Measurements from ENCODE around the gene NUDT15.
A peak's percentile ranks its signal among the peaks of the same experiment; 100 is the strongest.
"Not testable (repeated sequence)": the region's sequence is repeated elsewhere in the genome, so short reads cannot be mapped to it uniquely, and the experiment has no call there.

The NUDT15 gene

GRCh38 chr13:48043789-48044503 lies 6.4 kb downstream of the NUDT15 start:
- DNase-seq (ENCODE audit: low spot score) = peak; percentile 56

DNA sequence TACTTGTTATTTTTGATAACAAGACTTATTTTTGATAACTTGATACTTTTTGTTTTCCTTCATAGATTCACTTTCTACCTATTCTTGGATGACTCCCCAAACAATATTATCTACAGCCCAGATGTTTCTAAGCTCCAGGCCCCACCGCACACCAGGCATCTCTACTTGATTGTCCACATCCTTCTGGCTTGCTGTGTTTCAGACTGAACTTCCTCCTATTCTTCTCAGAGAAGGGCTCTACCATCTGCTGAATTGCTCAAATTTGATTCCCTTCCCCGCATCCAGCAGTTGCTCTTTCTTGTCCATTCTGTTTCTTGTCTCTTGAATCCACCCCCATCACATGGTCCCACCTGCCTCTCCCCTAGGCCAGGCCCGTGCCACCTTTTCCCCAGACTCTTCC lies 13.0 kb downstream of the NUDT15 start:
- no peak for DNase-seq (ENCODE audit: low spot score)

DNA sequence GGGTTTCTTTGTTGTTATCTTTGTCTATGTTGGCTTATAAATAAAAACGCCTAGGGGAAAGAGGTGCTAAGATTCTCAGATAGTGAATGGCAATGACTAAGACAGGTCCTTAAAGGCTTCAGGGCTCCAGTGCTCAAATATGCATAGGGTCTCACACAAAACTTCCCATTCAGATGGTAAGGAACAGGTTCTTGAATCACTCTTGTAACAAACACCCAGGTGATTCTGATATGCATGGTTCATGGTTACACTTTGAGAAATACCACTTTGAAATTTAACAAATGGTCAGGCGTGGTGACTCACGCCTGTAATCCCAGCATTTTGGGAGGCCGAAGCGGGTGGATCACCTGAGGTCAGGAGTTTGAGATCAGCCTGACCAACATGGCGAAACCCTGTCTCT lies 17.1 kb downstream of the NUDT15 start:
- no peak for DNase-seq (ENCODE audit: low spot score)

- no peak for DNase-seq (ENCODE audit: low spot score)
Observed at GRCh38 chr13:48055712-48056111, 18.2 kb downstream of the NUDT15 start.

GRCh38 chr13:48058536-48058935 lies 21.0 kb downstream of the NUDT15 start:
- not testable (repeated sequence) for DNase-seq (ENCODE audit: low spot score)

DNA sequence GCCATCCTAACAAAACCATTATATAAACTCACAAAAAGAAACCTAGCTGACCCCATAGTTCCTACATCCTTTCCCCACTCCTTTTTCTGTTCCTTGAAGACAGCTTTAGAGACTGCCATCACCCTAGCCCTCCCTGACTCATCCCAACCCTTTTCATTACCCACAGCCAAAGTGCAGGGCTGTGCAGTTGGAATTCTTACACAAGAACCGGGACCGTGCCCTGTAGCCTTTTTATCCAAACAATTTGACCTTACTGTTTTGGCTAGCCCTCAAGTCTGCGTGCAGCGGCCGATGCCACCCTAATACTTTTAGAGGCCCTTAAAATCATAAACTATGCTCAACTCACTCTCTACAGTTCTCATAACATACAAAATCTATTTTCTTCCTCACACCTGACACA lies 22.4 kb downstream of the NUDT15 start:
- DNase-seq (ENCODE audit: low spot score) = not testable (repeated sequence)

DNA sequence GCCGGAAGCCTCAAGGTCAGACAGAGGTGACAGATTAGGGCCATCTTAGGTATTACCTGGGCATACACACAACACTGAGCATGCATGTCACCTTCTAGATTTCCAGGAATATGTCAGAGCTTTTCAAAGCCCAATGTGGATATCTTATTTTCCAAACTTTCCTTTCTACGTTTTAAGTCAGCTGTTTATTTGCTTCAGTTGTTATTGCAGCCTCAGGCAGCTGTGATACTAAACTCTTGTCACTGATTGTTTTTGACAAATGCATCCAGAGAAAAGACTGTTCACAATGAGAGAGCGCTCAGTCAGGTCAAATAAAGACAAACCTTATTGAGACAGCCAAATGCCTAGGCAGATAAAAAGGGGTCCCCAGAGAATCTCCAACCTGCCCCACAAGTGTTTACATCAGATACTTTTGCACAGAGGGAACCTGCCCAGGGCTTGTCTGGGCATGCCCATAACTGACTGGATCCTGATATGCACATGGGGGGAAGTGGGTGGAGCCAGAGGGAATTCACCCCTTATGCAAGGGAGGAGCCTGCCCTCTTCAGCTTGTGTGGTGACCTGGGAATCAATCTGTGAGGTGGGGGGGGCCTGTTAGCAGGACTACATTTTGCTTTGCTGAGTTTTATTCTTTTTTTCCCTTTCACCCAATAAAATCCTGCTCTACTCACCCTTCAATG lies 28.9 kb downstream of the NUDT15 start:
- peak; percentile 16 for DNase-seq (ENCODE audit: low spot score)

DNA sequence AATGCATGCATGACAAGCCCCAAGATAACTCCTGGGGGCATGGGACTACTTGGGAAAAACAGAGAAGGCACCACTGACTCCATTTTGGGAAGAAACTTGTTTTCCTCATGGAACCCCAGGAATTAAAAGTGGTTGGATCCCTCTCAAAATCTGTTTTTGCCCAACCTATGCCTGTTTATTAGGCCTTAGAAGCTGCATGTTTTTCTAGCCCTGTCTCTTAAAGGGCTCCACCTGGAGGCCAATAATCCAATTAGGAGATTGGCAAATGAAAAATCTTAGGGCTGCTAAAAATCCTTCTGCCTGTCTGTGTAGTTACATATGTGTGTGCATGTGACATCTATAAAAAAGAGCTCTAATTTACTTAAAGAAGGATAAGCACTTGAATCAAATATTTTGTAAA lies 30.5 kb downstream of the NUDT15 start:
- DNase-seq (ENCODE audit: low spot score) = no peak

DNA sequence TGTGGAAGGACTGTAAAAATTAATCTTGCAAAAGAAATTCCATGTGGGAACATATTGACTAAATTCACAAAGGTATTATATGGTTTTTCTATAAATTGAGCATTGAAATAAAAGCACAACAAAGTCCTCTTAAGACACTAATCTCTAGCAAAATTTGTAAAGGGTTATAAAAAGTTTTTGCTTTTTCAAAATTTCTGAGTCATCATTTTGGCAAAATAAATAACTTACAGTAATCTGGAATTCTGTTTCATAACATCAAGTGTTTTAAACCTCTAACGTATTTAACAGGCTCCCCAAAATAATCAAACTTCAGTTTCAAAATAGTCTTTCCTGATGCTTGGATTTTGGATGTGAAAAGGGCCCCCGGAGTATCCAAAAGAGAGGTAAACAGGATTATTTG lies 31.4 kb downstream of the NUDT15 start:
- no peak for DNase-seq (ENCODE audit: low spot score)

- DNase-seq (ENCODE audit: low spot score) = no peak
Observed at GRCh38 chr13:48069573-48069972, 32.0 kb downstream of the NUDT15 start.

DNA sequence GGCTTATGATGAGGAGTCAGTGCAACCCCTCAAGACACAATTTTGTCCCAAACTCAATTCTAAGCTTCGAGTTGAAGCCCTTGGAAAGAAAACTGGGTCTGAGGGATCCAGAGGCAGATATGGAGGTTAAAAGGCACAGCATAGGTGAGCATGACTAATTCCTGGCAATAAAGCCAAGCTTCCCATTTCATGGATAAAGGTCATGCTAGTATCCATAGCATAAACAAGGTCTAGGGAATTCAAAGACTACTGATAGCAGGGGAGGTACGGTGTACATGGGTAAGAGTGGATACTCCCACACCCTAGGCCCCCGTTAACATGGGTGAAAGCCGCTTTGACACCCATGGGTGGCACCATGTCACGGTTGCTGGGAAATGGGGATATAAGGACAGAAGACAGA lies 33.4 kb downstream of the NUDT15 start:
- DNase-seq (ENCODE audit: low spot score) = no peak

DNA sequence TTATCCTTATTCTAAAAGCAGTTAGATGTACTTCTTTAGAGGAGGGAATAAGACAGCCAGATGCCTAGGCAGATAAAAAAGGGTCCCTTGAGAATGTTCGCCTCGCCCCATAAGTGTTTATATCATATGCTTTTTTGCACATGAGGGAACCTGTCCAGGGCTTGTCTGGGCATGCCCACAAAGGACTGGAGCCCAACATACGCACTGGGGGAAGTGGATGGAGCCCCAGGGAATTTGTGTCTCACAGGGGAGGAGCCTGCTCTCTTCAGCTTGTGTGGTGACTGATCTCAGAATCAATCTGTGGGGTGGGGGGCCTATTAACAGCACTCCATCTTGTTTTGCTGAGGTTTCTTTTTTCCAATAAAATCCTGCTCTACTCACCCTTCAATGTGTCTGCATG lies 34.8 kb downstream of the NUDT15 start:
- DNase-seq (ENCODE audit: low spot score) = no peak

- DNase-seq (ENCODE audit: low spot score) = no peak
Observed at GRCh38 chr13:48072787-48073186, 35.3 kb downstream of the NUDT15 start.

- no peak for DNase-seq (ENCODE audit: low spot score)
Observed at GRCh38 chr13:48074006-48074405, 36.5 kb downstream of the NUDT15 start.

DNA sequence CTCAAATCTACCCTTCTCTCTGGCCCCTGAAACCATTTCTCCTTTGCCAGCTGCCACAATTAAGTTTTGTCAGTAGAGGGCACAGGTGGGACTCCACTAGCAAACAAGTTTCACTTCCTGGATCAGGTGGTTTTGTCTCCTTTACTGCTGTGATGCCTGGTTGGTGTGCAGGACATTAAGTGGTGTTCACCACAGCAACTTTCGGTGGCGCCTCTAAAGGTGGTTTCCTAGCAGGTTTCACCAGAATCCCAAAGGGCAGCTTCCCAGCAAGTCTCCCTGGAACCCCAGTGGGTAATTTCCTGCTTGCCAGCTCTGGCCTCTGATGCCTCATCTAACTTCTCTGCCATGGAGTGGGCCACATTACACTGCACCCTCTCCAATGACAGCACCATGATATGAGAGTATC lies 40.7 kb downstream of the NUDT15 start:
- peak; percentile 59 for DNase-seq (ENCODE audit: low spot score)

DNA sequence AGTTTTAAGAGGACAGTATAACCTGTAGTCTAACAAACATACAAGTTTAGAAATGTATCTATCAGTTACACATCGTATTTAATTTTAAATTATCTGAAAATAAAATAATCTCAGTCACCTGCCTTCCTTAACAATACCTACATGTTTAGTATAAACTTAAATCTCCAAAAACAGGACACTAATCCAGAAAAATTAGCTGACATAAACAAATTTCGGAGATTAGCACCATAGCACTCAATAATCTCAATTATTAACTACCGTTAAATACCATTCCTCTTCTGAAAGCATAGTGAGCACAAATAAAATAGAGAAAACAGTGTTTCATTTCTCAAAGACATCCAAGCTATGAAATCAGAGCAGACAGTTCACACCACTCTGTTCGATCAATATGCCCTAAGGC lies 44.2 kb downstream of the NUDT15 start:
- DNase-seq (ENCODE audit: low spot score) = no peak

DNA sequence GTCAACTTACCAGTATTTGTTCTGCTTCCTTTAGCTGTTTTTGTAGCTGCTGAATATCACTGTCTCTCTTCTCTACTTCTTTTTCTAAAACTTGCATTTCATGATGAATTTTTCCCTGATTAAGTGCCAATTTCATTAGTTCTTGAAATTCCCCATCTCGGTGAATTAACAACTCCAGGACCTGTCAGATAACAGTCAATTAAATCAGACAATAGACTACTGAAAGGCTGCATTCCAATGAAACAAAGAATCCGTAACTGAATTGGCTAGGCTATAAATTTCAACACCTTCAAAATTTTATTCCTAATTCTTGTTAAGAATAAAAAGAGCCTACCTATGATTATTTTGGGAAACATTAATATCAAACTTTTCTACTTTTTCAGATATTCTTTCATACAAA lies 48.7 kb downstream of the NUDT15 start:
- no peak for DNase-seq (ENCODE audit: low spot score)

DNA sequence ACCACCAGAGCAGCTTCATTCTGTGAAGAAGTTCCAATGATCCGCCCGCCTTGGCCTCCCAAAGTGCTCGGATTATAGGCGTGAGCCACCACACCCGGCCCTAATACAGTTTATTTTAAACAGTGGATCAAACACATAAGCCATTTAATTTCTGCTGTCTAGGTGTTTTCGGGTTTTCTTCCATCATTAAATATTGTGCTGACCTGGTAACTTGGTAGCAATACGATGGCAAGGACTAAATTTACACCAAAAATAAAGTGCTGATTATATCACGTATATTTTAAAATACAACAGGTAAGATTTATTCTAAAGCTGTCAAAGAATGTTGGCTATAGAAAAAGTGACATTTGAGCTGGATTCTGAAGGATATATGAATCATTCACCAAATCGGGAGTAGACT lies 56.1 kb downstream of the NUDT15 start:
- DNase-seq (ENCODE audit: low spot score) = no peak

GRCh38 chr13:48094404-48094780 lies 56.9 kb downstream of the NUDT15 start:
- peak; percentile 11 for DNase-seq (ENCODE audit: low spot score)

DNA sequence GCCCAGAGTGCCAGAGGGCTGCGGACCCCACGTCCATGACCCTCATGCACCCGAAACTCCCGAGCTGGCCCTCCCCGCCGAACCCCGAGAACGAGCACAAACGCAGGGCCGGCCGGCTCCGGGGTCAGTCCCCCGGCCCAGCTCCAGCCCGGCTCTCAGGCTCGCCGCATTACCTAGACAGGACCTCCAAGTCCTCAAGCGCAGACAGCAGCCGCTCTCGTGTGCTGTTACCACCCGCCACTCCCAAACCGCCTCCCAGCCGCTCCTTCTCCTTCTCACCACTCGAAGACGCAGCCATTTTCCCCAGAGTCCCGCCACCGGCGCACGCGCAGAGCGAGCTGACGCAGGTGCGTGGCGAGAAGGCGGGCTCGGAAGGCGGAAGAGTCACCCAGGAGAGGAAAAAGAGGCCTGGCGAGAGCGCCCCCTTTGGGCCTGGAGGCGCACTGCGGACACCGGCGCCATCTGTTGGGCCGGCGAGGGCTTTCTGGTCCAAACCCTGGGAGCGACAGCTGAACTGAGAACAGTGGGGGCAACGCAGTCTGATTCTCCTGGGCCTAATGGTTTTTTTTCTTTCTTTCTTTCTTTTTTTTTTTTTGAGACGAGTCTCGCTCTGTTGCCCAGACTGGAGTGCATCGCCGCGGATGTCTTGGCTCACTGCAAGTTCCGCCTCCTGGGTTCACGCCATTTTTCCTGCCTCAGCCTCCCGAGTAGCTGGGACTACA lies 57.4 kb downstream of the NUDT15 start, which contains the start of gene MED4:
MED4 (minus strand) TSS at position 324 of the 722 bp plus-strand sequence; CDS start at position 298, 26 bp downstream.
- DNase-seq (ENCODE audit: low spot score) = peak; percentile 94

DNA sequence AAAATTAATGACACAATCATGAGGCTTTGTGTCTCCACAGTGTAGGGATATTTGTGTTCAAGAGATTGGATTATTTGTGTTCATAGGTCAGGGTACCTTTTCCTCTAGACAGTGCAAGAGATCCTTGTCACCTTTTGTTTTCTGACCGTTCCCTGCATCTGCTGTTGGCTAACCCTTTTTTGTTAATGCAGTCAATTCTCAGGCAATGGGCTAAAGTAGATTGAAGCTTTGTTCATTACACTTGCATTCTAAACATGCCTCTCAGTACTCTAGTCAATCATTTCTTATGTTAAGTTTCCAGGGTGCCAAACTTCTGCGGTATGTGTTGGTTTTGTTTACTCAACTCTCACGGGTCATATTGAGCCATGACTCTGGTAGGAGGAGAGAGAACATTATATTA lies 59.1 kb downstream of the NUDT15 start:
- no peak for DNase-seq (ENCODE audit: low spot score)
